HG02623 (cell line): Measurements from ENCODE around the gene HSF5.

Source experiments
- ATAC-seq: cut with Tn5 transposase; IDR thresholded peaks from one replicate; pipeline ENCODE4 v1.9.1; 2021; ENCODE audit warnings: moderate library complexity; ENCODE audit not compliant: unreplicated experiment

HSF5 gene

GRCh38 chr17:58370716-58371115 is 117.5 kb downstream of the HSF5 start:
- ATAC-seq = no peak

- ATAC-seq = no peak
These were observed 117.9 kb downstream of the HSF5 start for GRCh38 chr17:58370309-58370708.
